Suprapubic skin (tissue), 4 donors: ENCODE results near the gene CLEC4M. TPM values are rescaled to one million over a fixed set of nuclear protein-coding genes. Genes with fewer than 3 reads are reported as not detected.

ENCODE experiments used
- DNase-seq, 2 donors: peaks; one replicate each; pipeline ENCODE4 v3.0.0-alpha.2; 2019; ENCODE audit warnings: low spot score in 2 of 2
- H3K27ac ChIP-seq: fragments of 200-600 bp; sonication (generic); one replicate; pipeline ENCODE4 v1.5.1; 2019
- H3K27me3 ChIP-seq: fragments of 200-600 bp; sonication (generic); one replicate; pipeline ENCODE4 v1.5.1; 2019
- H3K36me3 ChIP-seq: fragments of 200-600 bp; sonication (generic); one replicate; pipeline ENCODE4 v1.5.1; 2019
- H3K4me1 ChIP-seq: fragments of 200-600 bp; sonication (generic); one replicate; pipeline ENCODE4 v1.5.1; 2019
- H3K4me3 ChIP-seq: fragments of 200-600 bp; sonication (generic); one replicate; pipeline ENCODE4 v1.5.1; 2019; ENCODE audit warnings: mild to moderate bottlenecking
- H3K9me3 ChIP-seq: fragments of 200-600 bp; sonication (generic); one replicate; pipeline ENCODE4 v1.5.1; 2019
- EP300 ChIP-seq: sonication (generic); formaldehyde crosslinking; IDR thresholded peaks from one replicate; pipeline ENCODE4 v1.6.1; 2017; ENCODE audit warnings: antibody characterized with exemption
- POLR2A ChIP-seq, 2 donors: fragments of 450-650 bp; IDR thresholded peaks; one replicate each; pipeline ENCODE4 v1.6.1; 2017; ENCODE audit warnings: antibody characterized with exemption in 2 of 2, mild to moderate bottlenecking in 2 of 2, moderate library complexity in 2 of 2
- POLR2AphosphoS5 ChIP-seq, 3 donors: sonication (generic); formaldehyde crosslinking; IDR thresholded peaks; one replicate each; pipeline ENCODE4 v1.6.1; 2017; ENCODE audit warnings: antibody characterized with exemption in 3 of 3
- WGBS: methylation state at CpG from one replicate; pipeline ENCODE4 v1.1.5; 2018; 5-methylcytosine and 5-hydroxymethylcytosine counted together
- total RNA-seq, 4 donors: library from RNA; depleted of rRNA; stranded (reverse); fragments of >200 nt; gene quantifications; one replicate each; pipeline ENCODE4 v1.1.0, GENCODE V29; 2016
- TF ChIP-seq, protein P1 (sequence below), 2 donors: fragments of 200-600 bp in 1 of 2; fragments of 450-650 bp in 1 of 2; sonication (generic) in 1 of 2; IDR thresholded peaks; one replicate each; pipeline ENCODE4 v1.5.1; 2016 to 2019; ENCODE audit warnings: antibody characterized with exemption in 2 of 2, mild to moderate bottlenecking in 1 of 2, moderate library complexity in 1 of 2

CLEC4M gene
- total RNA-seq, 4 donors from 2014 or later: not detected

DNA sequence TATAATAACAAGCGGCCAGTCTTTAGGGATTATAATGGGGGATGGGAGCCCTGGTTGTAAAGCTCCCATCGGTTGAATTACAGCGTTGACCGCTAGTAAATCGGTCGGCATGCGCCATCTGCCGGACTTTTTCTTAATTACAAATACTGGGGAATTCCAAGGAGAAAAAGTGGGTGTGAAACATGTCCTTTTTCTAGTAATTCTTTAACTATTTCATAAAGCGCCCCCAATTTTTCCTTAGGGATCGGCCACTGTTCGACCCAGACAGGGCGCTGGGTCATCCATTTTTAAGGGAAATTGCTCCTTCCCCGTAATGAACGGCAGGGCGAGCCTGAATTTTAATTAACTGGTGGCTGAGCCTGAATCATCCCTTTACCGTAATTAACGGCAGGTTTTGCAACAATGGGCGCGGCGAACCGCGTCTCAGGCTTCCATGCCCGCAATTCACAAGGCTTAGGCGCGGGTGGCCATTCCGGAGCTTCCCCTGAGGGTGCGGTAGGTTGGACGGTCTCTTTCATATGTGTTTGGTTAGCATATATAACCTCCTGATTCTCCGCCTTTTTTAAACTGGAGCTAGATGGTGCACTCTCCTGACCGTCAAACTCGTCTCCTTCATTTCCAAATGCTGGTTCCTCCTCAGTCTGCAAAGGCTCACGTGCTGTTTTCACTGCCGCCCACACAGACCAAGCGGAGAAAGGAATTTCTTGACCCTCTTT is 36.8 kb downstream of the CLEC4M start:
- DNase-seq: peak in 1 of 2 donors; percentile 75
- H3K36me3 ChIP-seq: no peaks in the 10 kb centered on the region
- WGBS: 2% methylated on average over 34 of the region's 34 CpGs
- H3K4me3 ChIP-seq: peak overlapping the region; percentile 26
- peaks cover 16% of the 10 kb centered on the region for H3K4me1 ChIP-seq
- H3K27ac ChIP-seq: no peak overlapping the region
- no peaks in the 10 kb centered on the region for H3K9me3 ChIP-seq
- H3K27me3 ChIP-seq: peaks cover 12% of the 10 kb centered on the region
- TF ChIP-seq, protein P1, sequence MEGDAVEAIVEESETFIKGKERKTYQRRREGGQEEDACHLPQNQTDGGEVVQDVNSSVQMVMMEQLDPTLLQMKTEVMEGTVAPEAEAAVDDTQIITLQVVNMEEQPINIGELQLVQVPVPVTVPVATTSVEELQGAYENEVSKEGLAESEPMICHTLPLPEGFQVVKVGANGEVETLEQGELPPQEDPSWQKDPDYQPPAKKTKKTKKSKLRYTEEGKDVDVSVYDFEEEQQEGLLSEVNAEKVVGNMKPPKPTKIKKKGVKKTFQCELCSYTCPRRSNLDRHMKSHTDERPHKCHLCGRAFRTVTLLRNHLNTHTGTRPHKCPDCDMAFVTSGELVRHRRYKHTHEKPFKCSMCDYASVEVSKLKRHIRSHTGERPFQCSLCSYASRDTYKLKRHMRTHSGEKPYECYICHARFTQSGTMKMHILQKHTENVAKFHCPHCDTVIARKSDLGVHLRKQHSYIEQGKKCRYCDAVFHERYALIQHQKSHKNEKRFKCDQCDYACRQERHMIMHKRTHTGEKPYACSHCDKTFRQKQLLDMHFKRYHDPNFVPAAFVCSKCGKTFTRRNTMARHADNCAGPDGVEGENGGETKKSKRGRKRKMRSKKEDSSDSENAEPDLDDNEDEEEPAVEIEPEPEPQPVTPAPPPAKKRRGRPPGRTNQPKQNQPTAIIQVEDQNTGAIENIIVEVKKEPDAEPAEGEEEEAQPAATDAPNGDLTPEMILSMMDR (IDR thresholded peaks at IDR 0.05): peak; percentile 28 to 52
- TF ChIP-seq EP300: no peak
- TF ChIP-seq POLR2AphosphoS5 (IDR thresholded peaks at IDR 0.05): peak in 1 of 3 donors; percentile 4

- no peaks in the 10 kb centered on the region for H3K9me3 ChIP-seq
- TF ChIP-seq, protein P1 (IDR thresholded peaks at IDR 0.05): no peak
- no peak for TF ChIP-seq POLR2AphosphoS5 (IDR thresholded peaks at IDR 0.05)
- no peak for DNase-seq
- no peak overlapping the region for H3K4me3 ChIP-seq
- H3K4me1 ChIP-seq: peaks cover 16% of the 10 kb centered on the region
- H3K36me3 ChIP-seq: no peaks in the 10 kb centered on the region
- no peak overlapping the region for H3K27ac ChIP-seq
- 62% methylated on average over 17 of the region's 17 CpGs for WGBS
- peaks cover 12% of the 10 kb centered on the region for H3K27me3 ChIP-seq
Observed at GRCh38 chr19:7801020-7801570, 38.1 kb downstream of the CLEC4M start.

DNA sequence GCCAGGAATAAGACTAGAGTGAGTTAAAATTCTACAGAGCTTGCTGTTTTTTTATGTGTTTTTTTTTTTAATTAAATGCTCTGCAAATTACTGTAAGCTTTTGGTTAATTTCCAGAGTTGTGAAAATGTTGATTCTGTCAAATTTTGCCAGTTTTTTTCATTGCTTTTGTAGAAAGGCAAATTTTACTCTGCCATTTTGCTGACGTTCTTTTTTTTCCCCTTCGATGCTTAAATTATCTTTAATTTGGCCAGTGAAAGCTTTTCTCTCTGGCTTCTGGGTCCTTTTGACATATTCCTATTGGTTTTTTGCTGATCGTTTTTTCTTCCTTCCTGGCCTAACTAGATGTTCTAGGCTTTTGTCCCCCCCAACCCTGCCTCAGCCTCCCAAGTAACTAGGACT is 43.2 kb downstream of the CLEC4M start:
- WGBS: 59% methylated on average over 3 of the region's 3 CpGs
- H3K9me3 ChIP-seq: no peaks in the 10 kb centered on the region
- H3K27me3 ChIP-seq: peaks cover 13% of the 10 kb centered on the region
- H3K4me1 ChIP-seq: no peaks in the 10 kb centered on the region
- no peak for TF ChIP-seq EP300
- TF ChIP-seq POLR2AphosphoS5 (IDR thresholded peaks at IDR 0.05): no peak
- TF ChIP-seq POLR2A (IDR thresholded peaks at IDR 0.05): no peak
- TF ChIP-seq, protein P1 (IDR thresholded peaks at IDR 0.05): no peak
- no peak overlapping the region for H3K4me3 ChIP-seq
- H3K27ac ChIP-seq: no peak overlapping the region
- DNase-seq: no peak
- H3K36me3 ChIP-seq: no peaks in the 10 kb centered on the region

GRCh38 chr19:7806876-7807275 is 43.8 kb downstream of the CLEC4M start:
- 74% methylated on average over 9 of the region's 9 CpGs for WGBS
- H3K36me3 ChIP-seq: no peaks in the 10 kb centered on the region
- H3K27ac ChIP-seq: no peak overlapping the region
- no peaks in the 10 kb centered on the region for H3K4me1 ChIP-seq
- peaks cover 13% of the 10 kb centered on the region for H3K27me3 ChIP-seq
- peaks cover 3% of the 10 kb centered on the region for H3K9me3 ChIP-seq
- no peak for DNase-seq
- H3K4me3 ChIP-seq: no peak overlapping the region
- no peak for TF ChIP-seq POLR2A (IDR thresholded peaks at IDR 0.05)

- peaks cover 3% of the 10 kb centered on the region for H3K9me3 ChIP-seq
- H3K27ac ChIP-seq: no peak overlapping the region
- peaks cover 13% of the 10 kb centered on the region for H3K27me3 ChIP-seq
- no peaks in the 10 kb centered on the region for H3K36me3 ChIP-seq
- 76% methylated on average over 5 of the region's 5 CpGs for WGBS
- H3K4me1 ChIP-seq: no peaks in the 10 kb centered on the region
- TF ChIP-seq POLR2AphosphoS5 (IDR thresholded peaks at IDR 0.05): no peak
- no peak for TF ChIP-seq EP300
- TF ChIP-seq POLR2A (IDR thresholded peaks at IDR 0.05): no peak
- TF ChIP-seq, protein P1 (IDR thresholded peaks at IDR 0.05): no peak
- DNase-seq: no peak
- H3K4me3 ChIP-seq: no peak overlapping the region
Observed at GRCh38 chr19:7808108-7808507, 45.1 kb downstream of the CLEC4M start.
